Spleen (tissue), 11 donors: ENCODE data around the gene IL23A. TPM values are rescaled to one million over a fixed set of nuclear protein-coding genes. Genes with fewer than 3 reads are reported as not detected.
A peak's percentile ranks its signal among the peaks of the same experiment; 100 is the strongest.

Experiments used
- DNase-seq: peaks from one replicate; pipeline ENCODE4 v3.0.0-alpha.2; 2020
- H3K27ac ChIP-seq, 8 donors: fragments of 200-600 bp; sonication (generic) in 7 of 8; 1 replicate in 4 of 8; 2 replicates in 4 of 8; pipeline versions ENCODE4 v1.5.0 to v1.8.0; 2016 to 2021; ENCODE audit warnings: inconsistent platforms in 4 of 8, mild to moderate bottlenecking in 4 of 8, moderate library complexity in 1 of 8
- H3K27me3 ChIP-seq, 7 donors: fragments of 200-600 bp; sonication (generic) in 6 of 7; replicated peaks in 1 of 7; 1 replicate in 4 of 7; 2 replicates in 3 of 7; pipeline versions ENCODE4 v1.5.0 to v1.8.0; 2016 to 2021; ENCODE audit warnings: inconsistent platforms in 3 of 7, mild to moderate bottlenecking in 1 of 7
- H3K36me3 ChIP-seq, 6 donors: fragments of 200-600 bp; sonication (generic) in 5 of 6; 1 replicate in 4 of 6; 2 replicates in 2 of 6; pipeline versions ENCODE4 v1.5.0 to v1.8.0; 2016 to 2021; ENCODE audit warnings: inconsistent platforms in 2 of 6
- H3K4me1 ChIP-seq, 6 donors: fragments of 200-600 bp; sonication (generic) in 5 of 6; 1 replicate in 3 of 6; 2 replicates in 3 of 6; pipeline versions ENCODE4 v1.5.0 to v1.8.0; 2016 to 2021; ENCODE audit warnings: inconsistent platforms in 3 of 6
- H3K4me3 ChIP-seq, 8 donors: fragments of 200-600 bp; sonication (generic) in 7 of 8; 1 replicate in 4 of 8; 2 replicates in 4 of 8; pipeline versions ENCODE4 v1.5.0 to v1.8.0; 2016 to 2021; ENCODE audit warnings: inconsistent platforms in 4 of 8, mild to moderate bottlenecking in 4 of 8, moderate library complexity in 2 of 8
- H3K9me3 ChIP-seq, 8 donors: fragments of 200-600 bp; sonication (generic) in 7 of 8; 1 replicate in 4 of 8; 2 replicates in 4 of 8; pipeline versions ENCODE4 v1.5.0 to v1.8.0; 2016 to 2021; ENCODE audit warnings: inconsistent platforms in 4 of 8
- CTCF ChIP-seq, 11 experiments: fragments of 200-600 bp in 7 of 11; fragments of 450-650 bp in 4 of 11; sonication (generic) in 4 of 11; IDR thresholded peaks in 8 of 11; conservative IDR thresholded peaks in 3 of 11; 1 replicate in 7 of 11; 2 replicates in 4 of 11; pipeline versions ENCODE4 v1.4.0 to v1.8.0; 2016 to 2021; ENCODE audit warnings: antibody characterized with exemption in 11 of 11, inconsistent platforms in 4 of 11, mild to moderate bottlenecking in 1 of 11
- POLR2A ChIP-seq, 3 donors: fragments of 450-650 bp; IDR thresholded peaks; one replicate each; pipeline ENCODE4 v1.5.1; 2017; ENCODE audit warnings: antibody characterized with exemption in 3 of 3, mild to moderate bottlenecking in 1 of 3
- POLR2AphosphoS5 ChIP-seq, 3 donors: sonication (generic); formaldehyde crosslinking; IDR thresholded peaks; one replicate each; pipeline ENCODE4 v1.5.1; 2017; ENCODE audit warnings: antibody characterized with exemption in 3 of 3
- WGBS, 5 donors: extraction: QIAGEN DNeasy Blood & Tissue Kit in 3 of 5; methylation state at CpG; one replicate each; pipeline versions ENCODE4 v1.1.5 to v1.1.7; 2013 to 2018; 5-methylcytosine and 5-hydroxymethylcytosine counted together
- intact Hi-C: fragments of 100-400 bp; cut with DNase I; formaldehyde crosslinking; loops from one replicate; pipeline ENCODE4 v1.15.0; 2023; ENCODE audit warnings: low total_unique reads
- polyA plus RNA-seq, 3 donors: library from polyadenylated mRNA; stranded (reverse); fragments of 200-250 nt; gene quantifications; one replicate each; pipeline ENCODE4 v1.2.1, GENCODE V29; 2013
- total RNA-seq, 7 donors: library from RNA; depleted of rRNA in 3 of 7; stranded (reverse); fragments of >200 nt in 3 of 7; fragmentation: NEBNext Ultra II Directional in 4 of 7; extraction: Animal tissue kit (Norgen Biotek cat#: 25700) in 4 of 7; gene quantifications; one replicate each; pipeline versions ENCODE4 v1.1.0 to v1.2.1, GENCODE V29; 2016 to 2021
- donor health status: healthy with polysubstance abuse.
- donor health status: DM: no; HTN: no; CAD: no; lungs with moderate emphysema.
- donor health status: DM: no; HTN: no; CAD: no.
- donor health status: Bipolar disorder and iron deficiency.
- donor health status: healthy.
- donor health status: DM: no; HTN: no; CAD: no.
- donor health status: DM: yes; HTN: yes; CAD: no.

Gene IL23A
- total and polyA plus RNA-seq, 10 donors: 1.1 to 4.5 (median 2.2) TPM

GRCh38 chr12:56298828-56299227 lies 39.9 kb upstream of the IL23A start:
- H3K4me1 ChIP-seq: peaks cover 25 to 87% (median 71%) of the 10 kb centered on the region in 6 donors
- no peaks in the 10 kb centered on the region for H3K9me3 ChIP-seq
- intact Hi-C loops: no loop called here
- peak overlapping the region; percentile 84 to 95 (median 94) for H3K4me3 ChIP-seq
- no peak for DNase-seq
- H3K27ac ChIP-seq: peak overlapping the region in 6 of 8 donors; percentile 91 to 99 (median 96)
- WGBS, 5 donors: 55 to 74% (median 62%) methylated on average over 5 of the region's 5 CpGs
- H3K36me3 ChIP-seq: peaks cover 0 to 51% (median 2%) of the 10 kb centered on the region in 6 donors
- no peaks in the 10 kb centered on the region for H3K27me3 ChIP-seq
- TF ChIP-seq POLR2AphosphoS5 (IDR thresholded peaks at IDR 0.05) (no peak), POLR2A (IDR thresholded peaks at IDR 0.05) (no peak), CTCF (IDR thresholded peaks at IDR 0.05 in 8 of 11, conservative IDR thresholded peaks at IDR 0.05 in 3 of 11) (no peak)

- peaks cover 0 to 51% (median 0%) of the 10 kb centered on the region in 6 donors for H3K36me3 ChIP-seq
- DNase-seq: no peak
- no peaks in the 10 kb centered on the region for H3K9me3 ChIP-seq
- no peaks in the 10 kb centered on the region for H3K27me3 ChIP-seq
- 1 to 2% (median 1%) methylated on average over 10 of the region's 10 CpGs for WGBS, 5 donors
- TF ChIP-seq POLR2AphosphoS5 (IDR thresholded peaks at IDR 0.05) (no peak), CTCF (IDR thresholded peaks at IDR 0.05 in 8 of 11, conservative IDR thresholded peaks at IDR 0.05 in 3 of 11) (no peak), POLR2A (IDR thresholded peaks at IDR 0.05) (no peak)
- intact Hi-C loops: no loop called here
- H3K27ac ChIP-seq: peak overlapping the region; percentile 91 to 99 (median 95)
- peaks cover 25 to 82% (median 69%) of the 10 kb centered on the region in 6 donors for H3K4me1 ChIP-seq
- H3K4me3 ChIP-seq: peak overlapping the region; percentile 84 to 95 (median 94)
Measured at GRCh38 chr12:56299308-56299852, 39.3 kb upstream of the IL23A start.

GRCh38 chr12:56299853-56300643 lies 38.6 kb upstream of the IL23A start, which contains the start of gene CS:
Gene CS (minus strand): TSS chr12:56300330. CDS start chr12:56300201, 129 bp downstream.
- Histone ChIP-seq H3K36me3 (peaks cover 0 to 51% (median 0%) of the 10 kb centered on the region in 6 donors), H3K4me3 (peak within 1 kb of the TSS; percentile 84 to 95 (median 94)), H3K9me3 (no peaks in the 10 kb centered on the region), H3K27me3 (no peaks in the 10 kb centered on the region), H3K4me1 (peaks cover 25 to 75% (median 65%) of the 10 kb centered on the region in 6 donors), H3K27ac (peak within 1 kb of the TSS; percentile 91 to 99 (median 95))
- TF ChIP-seq CTCF (IDR thresholded peaks at IDR 0.05 in 8 of 11, conservative IDR thresholded peaks at IDR 0.05 in 3 of 11) (peak in 1 of 11 experiments; percentile 41), POLR2A (IDR thresholded peaks at IDR 0.05) (peak in 2 of 3 donors; percentile 4 to 13), POLR2AphosphoS5 (IDR thresholded peaks at IDR 0.05) (peak; percentile 88 to 95 (median 93))
- peak; percentile 100 for DNase-seq
- 0 to 2% (median 0%) methylated on average over 39 to 63 of the region's 63 CpGs for WGBS, 5 donors
- intact Hi-C loops: no loop called here
